Measurements from ENCODE around the gene OLIG2.
A peak's percentile ranks its signal among the peaks of the same experiment; 100 is the strongest.

Gene OLIG2

GRCh38 chr21:33070998-33071769 lies 45.4 kb downstream of the OLIG2 start:
- no peak overlapping the region for H3K9ac ChIP-seq (ENCODE audit: low read depth in 1 of 2, low read length in 2 of 2)
- peak overlapping the region; percentile 27 to 46 for H3K4me3 ChIP-seq (ENCODE audit: low read length in 2 of 2)
- no peaks in the 10 kb centered on the region for H3K9me3 ChIP-seq (ENCODE audit: control insufficient read depth in 2 of 2, low read length in 2 of 2)
- H3K27ac ChIP-seq (ENCODE audit: low read depth in 2 of 2, low read length in 2 of 2): peak overlapping the region in 1 of 2 donors; percentile 38
- no peaks in the 10 kb centered on the region for H3K36me3 ChIP-seq (ENCODE audit: control insufficient read depth in 2 of 2, insufficient read depth in 2 of 2, low read length in 2 of 2)
- H3K27me3 ChIP-seq (ENCODE audit: control insufficient read depth in 2 of 2, insufficient read depth in 2 of 2, low read length in 2 of 2): peaks cover 57 to 70% of the 10 kb centered on the region in 2 donors
- H3K4me1 ChIP-seq (ENCODE audit: control insufficient read depth in 2 of 2, insufficient read depth in 2 of 2, low read length in 2 of 2): peaks cover 4 to 5% of the 10 kb centered on the region in 2 donors

DNA sequence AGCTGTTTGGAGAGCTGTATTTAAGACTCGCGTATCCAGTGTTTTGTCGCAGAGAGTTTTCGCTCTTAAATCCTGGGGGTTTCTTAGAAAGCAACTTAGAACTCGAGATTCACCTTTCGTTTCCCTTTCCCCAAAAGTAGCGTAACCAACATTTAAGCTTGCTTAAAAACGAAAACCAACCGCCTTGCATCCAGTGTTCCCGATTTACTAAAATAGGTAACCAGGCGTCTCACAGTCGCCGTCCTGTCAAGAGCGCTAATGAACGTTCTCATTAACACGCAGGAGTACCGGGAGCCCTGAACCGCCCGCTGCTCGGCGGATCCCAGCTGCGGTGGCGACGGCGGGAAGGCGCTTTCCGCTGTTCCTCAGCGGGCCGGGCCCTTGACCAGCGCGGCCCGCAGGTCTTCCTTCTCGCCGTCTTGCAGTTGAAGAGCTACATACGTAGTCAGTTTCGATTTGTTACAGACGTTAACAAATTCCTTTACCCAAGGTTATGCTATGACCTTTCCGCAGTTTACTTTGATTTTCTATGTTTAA lies 46.1 kb downstream of the OLIG2 start:
- peaks cover 60 to 64% of the 10 kb centered on the region in 2 donors for H3K27me3 ChIP-seq (ENCODE audit: control insufficient read depth in 2 of 2, insufficient read depth in 2 of 2, low read length in 2 of 2)

GRCh38 chr21:33073636-33074035 lies 47.9 kb downstream of the OLIG2 start:
- Histone ChIP-seq H3K9me3 (ENCODE audit: control insufficient read depth in 2 of 2, low read length in 2 of 2) (no peaks in the 10 kb centered on the region), H3K4me1 (ENCODE audit: control insufficient read depth in 2 of 2, insufficient read depth in 2 of 2, low read length in 2 of 2) (peaks cover 4 to 5% of the 10 kb centered on the region in 2 donors), H3K36me3 (ENCODE audit: control insufficient read depth in 2 of 2, insufficient read depth in 2 of 2, low read length in 2 of 2) (no peaks in the 10 kb centered on the region), H3K27ac (ENCODE audit: low read depth in 2 of 2, low read length in 2 of 2) (no peak overlapping the region), H3K4me3 (ENCODE audit: low read length in 2 of 2) (no peak overlapping the region), H3K9ac (ENCODE audit: low read depth in 1 of 2, low read length in 2 of 2) (no peak overlapping the region), H3K27me3 (ENCODE audit: control insufficient read depth in 2 of 2, insufficient read depth in 2 of 2, low read length in 2 of 2) (peaks cover 53 to 54% of the 10 kb centered on the region in 2 donors)

More for the DNA sequence above, 46.1 kb downstream of the OLIG2 start:
- Histone ChIP-seq H3K9me3 (ENCODE audit: control insufficient read depth in 2 of 2, low read length in 2 of 2) (no peaks in the 10 kb centered on the region), H3K4me1 (ENCODE audit: control insufficient read depth in 2 of 2, insufficient read depth in 2 of 2, low read length in 2 of 2) (peaks cover 4 to 5% of the 10 kb centered on the region in 2 donors), H3K36me3 (ENCODE audit: control insufficient read depth in 2 of 2, insufficient read depth in 2 of 2, low read length in 2 of 2) (no peaks in the 10 kb centered on the region), H3K4me3 (ENCODE audit: low read length in 2 of 2) (peak overlapping the region; percentile 2 to 46), H3K9ac (ENCODE audit: low read depth in 1 of 2, low read length in 2 of 2) (no peak overlapping the region), H3K27ac (ENCODE audit: low read depth in 2 of 2, low read length in 2 of 2) (peak overlapping the region in 1 of 2 donors; percentile 38)

DNA sequence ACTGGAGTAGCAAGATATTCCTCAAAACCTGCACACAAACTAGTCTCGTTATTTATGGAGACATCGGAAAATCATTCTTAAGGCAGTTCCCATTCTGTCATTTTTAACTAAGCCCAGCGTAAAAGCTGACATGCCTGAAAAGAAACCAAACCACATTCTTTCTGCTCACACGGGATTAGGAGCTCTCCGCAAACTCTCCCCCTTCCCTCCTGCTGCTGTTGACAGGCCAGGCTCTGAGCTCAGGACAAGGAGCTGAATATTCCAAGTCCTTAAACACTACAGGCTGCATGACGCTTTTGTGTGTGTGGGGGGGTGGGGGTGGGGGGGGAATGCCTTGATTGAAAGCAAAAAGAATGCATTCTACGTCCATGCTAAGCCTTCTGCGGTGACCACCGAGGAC lies 49.4 kb downstream of the OLIG2 start:
- peaks cover 4 to 5% of the 10 kb centered on the region in 2 donors for H3K4me1 ChIP-seq (ENCODE audit: control insufficient read depth in 2 of 2, insufficient read depth in 2 of 2, low read length in 2 of 2)
- H3K9me3 ChIP-seq (ENCODE audit: control insufficient read depth in 2 of 2, low read length in 2 of 2): no peaks in the 10 kb centered on the region
- H3K9ac ChIP-seq (ENCODE audit: low read depth in 1 of 2, low read length in 2 of 2): no peak overlapping the region
- H3K36me3 ChIP-seq (ENCODE audit: control insufficient read depth in 2 of 2, insufficient read depth in 2 of 2, low read length in 2 of 2): no peaks in the 10 kb centered on the region
- no peak overlapping the region for H3K4me3 ChIP-seq (ENCODE audit: low read length in 2 of 2)
- no peak overlapping the region for H3K27ac ChIP-seq (ENCODE audit: low read depth in 2 of 2, low read length in 2 of 2)
- peaks cover 46 to 47% of the 10 kb centered on the region in 2 donors for H3K27me3 ChIP-seq (ENCODE audit: control insufficient read depth in 2 of 2, insufficient read depth in 2 of 2, low read length in 2 of 2)

DNA sequence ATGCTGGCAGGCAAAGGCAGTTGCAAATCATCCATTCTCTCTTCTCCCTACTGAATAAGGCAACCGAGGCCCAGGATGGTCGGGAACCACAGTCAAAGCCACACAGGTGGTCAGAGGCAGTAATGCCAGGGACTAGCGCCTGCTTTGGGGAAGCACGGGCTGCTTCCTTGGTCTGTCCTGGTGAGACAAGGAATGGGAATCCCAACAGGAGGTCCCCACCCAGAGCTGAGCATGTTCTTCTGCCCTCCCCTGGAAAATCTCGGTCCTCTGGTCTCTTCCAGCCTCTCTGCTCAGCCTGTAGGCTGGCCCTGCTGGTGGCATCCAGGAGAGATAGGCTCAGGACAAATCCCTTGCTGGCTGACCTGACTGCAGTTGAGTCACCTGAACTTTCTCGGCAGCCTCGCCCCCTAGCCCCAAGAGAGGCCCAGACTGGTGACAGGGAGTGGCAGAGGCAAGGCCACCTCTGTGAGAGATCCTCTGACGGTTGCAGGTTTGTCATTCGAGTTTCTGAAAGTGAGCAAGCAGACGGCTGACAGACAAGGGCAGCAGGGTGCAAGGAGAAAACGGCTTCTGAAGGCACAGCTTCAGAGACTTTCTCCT lies 50.0 kb downstream of the OLIG2 start:
- Histone ChIP-seq H3K27me3 (ENCODE audit: control insufficient read depth in 2 of 2, insufficient read depth in 2 of 2, low read length in 2 of 2) (peaks cover 46 to 49% of the 10 kb centered on the region in 2 donors), H3K4me1 (ENCODE audit: control insufficient read depth in 2 of 2, insufficient read depth in 2 of 2, low read length in 2 of 2) (peaks cover 4 to 5% of the 10 kb centered on the region in 2 donors), H3K27ac (ENCODE audit: low read depth in 2 of 2, low read length in 2 of 2) (no peak overlapping the region), H3K9ac (ENCODE audit: low read depth in 1 of 2, low read length in 2 of 2) (no peak overlapping the region), H3K36me3 (ENCODE audit: control insufficient read depth in 2 of 2, insufficient read depth in 2 of 2, low read length in 2 of 2) (no peaks in the 10 kb centered on the region), H3K9me3 (ENCODE audit: control insufficient read depth in 2 of 2, low read length in 2 of 2) (no peaks in the 10 kb centered on the region), H3K4me3 (ENCODE audit: low read length in 2 of 2) (no peak overlapping the region)

- Histone ChIP-seq H3K9me3 (ENCODE audit: control insufficient read depth in 2 of 2, low read length in 2 of 2) (no peaks in the 10 kb centered on the region), H3K36me3 (ENCODE audit: control insufficient read depth in 2 of 2, insufficient read depth in 2 of 2, low read length in 2 of 2) (no peaks in the 10 kb centered on the region), H3K27ac (ENCODE audit: low read depth in 2 of 2, low read length in 2 of 2) (no peak overlapping the region), H3K9ac (ENCODE audit: low read depth in 1 of 2, low read length in 2 of 2) (no peak overlapping the region), H3K4me3 (ENCODE audit: low read length in 2 of 2) (no peak overlapping the region), H3K4me1 (ENCODE audit: control insufficient read depth in 2 of 2, insufficient read depth in 2 of 2, low read length in 2 of 2) (no peaks in the 10 kb centered on the region), H3K27me3 (ENCODE audit: control insufficient read depth in 2 of 2, insufficient read depth in 2 of 2, low read length in 2 of 2) (peaks cover 36 to 43% of the 10 kb centered on the region in 2 donors)
These were observed 51.0 kb downstream of the OLIG2 start for GRCh38 chr21:33076600-33077329.

Data from mucosa of rectum (tissue), 2 donors.